Epithelial cell of alveolus of lung (primary cell): ENCODE results near the gene TMEM208. TPM values are rescaled to one million over a fixed set of nuclear protein-coding genes. Genes with fewer than 3 reads are reported as not detected.

ENCODE experiments used
- total RNA-seq: library from RNA; depleted of rRNA; stranded (reverse); fragments of >200 nt; gene quantifications from 2 replicates; pipeline ENCODE4 v1.2.1, GENCODE V29; 2015

TMEM208 gene
- total RNA-seq: 32.1 and 38.2 TPM in 2 replicates

DNA sequence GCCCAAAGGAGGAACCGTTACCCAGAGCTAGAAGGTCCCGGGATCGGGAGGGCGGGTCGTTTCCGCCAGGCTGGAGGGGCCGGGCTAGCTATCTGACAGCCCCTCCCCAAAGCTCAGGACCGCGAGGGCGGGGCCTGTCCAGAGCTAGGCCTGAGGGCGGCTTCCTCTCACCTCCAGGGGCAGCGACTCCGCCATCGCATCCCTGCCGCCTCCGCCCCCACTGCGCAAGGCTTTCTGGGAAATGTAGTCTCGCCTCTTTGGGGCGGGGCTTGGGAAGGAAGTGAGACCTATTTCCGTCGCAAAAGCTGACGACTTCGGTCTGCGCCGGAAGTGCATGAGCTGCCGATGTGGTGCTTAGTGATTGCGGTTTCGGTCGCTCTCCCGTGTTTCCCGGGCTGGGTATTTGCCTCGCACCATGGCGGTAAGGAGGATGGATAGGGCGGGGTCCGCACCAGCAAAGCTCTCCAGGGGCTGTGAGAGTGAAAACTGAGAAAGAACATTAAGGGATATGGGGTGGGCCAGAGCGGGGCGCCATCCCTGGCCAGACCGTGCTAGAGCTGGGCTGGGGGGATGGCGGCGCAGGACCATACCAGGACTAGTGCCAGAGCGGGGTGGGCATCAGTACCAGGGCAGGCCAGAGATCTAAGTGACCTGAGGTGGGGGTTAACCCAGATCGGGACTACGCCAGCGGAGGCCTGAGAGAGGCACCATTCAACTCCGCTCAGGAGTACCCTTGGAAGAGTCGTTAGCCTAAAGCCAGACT lies at the start of gene TMEM208:
TSS of gene TMEM208 (plus strand) at position 327 of the 763 bp plus-strand sequence. CDS start at position 416, 89 bp downstream.

DNA sequence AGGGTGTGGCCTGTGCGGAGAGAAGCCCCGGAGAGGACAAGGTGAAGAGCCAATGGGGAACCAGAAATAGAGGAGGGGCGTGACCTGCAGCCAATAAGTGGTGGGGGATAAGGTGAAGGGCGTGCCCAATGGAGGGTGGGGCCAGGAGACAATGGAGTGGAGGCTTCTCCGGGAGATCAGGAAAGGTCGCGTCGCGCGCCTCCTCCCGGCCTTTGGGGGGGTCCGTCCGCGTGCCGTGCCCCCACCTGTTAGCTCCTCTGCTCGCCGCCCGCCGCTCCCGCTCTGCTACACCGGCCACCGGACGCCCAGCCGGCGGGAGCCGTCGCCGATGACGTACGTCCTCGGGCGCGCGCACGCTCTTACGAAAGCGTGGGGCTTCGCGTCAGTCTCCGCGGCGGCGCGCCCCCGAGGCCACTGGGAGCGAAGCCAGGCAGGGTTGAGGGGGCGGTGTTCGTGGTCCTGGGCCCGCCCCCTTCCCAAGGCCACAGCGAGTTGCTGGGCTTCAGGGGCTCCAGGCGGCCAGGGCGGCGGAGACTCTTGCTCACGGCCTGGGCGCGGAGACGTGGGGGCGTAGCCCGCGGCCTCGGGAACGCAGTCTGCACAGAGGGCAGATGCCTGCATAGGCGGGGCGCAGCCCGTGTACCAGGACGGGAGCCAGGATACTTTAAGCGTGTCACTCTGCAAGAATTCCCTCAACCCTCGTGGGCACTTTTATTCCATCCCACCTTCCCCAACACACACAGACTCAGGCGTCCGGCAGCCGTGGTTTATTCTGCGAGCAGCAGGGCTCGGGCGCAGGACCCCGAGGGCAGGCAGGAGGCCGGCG lies 43.1 kb upstream of the TMEM208 start, which contains the start of gene MATCAP1:
TSS of gene MATCAP1 (minus strand) at position 337 of the 826 bp plus-strand sequence. CDS start 3,353 bp downstream, outside the sequence.

DNA sequence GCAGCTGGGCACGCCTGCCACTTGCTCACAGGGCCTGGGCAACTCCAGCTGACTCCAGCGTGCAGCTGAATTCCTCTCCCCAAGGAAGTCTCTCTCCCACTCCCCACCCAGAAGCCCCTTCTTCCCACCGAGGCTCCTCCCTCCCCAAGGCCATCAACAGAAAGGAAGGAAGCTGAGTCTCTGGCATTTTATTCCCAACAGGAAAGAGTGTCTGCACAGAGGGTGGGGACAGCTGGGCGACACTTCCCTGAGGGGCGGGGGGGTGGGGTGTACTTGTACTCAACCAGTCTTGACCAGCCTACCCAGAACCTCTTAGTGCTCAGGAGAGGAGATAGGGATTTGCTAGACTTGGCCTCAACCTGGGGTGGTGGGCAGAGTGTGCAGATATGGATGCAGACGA lies 36.9 kb upstream of the TMEM208 start, which contains the start of gene EXOC3L1:
TSS of gene EXOC3L1 (minus strand) at position 96 of the 400 bp plus-strand sequence. CDS start 460 bp downstream, outside the sequence.

GRCh38 chr16:67191995-67192681 lies 34.8 kb upstream of the TMEM208 start, which contains the start of gene E2F4:
TSS of gene E2F4 (plus strand) at chr16:67192155. CDS start at chr16:67192228, 73 bp downstream.

GRCh38 chr16:67199011-67199807 lies 27.7 kb upstream of the TMEM208 start, which contains the start of gene ELMO3:
TSS of gene ELMO3 (plus strand) at chr16:67199131. CDS start at chr16:67199327, 196 bp downstream.

GRCh38 chr16:67247192-67248072 lies 20.5 kb downstream of the TMEM208 start, which contains the start of gene FHOD1:
TSS of gene FHOD1 (minus strand) at chr16:67247481. CDS start at chr16:67247410, 71 bp downstream.

GRCh38 chr16:67248401-67249177 lies 21.7 kb downstream of the TMEM208 start, which contains the start of gene SLC9A5:
TSS of gene SLC9A5 (plus strand) at chr16:67248979. CDS start at chr16:67249015, 36 bp downstream.

Other genes with a start within 250 kb of the TMEM208 start
- gene CES4A, start 238.5 kb upstream of the TMEM208 start, total RNA-seq: 0.65 and 2.4 TPM in 2 replicates
- gene CBFB, start 198.0 kb upstream of the TMEM208 start, total RNA-seq: 39.8 and 48.2 TPM in 2 replicates
- 11.9 and 16.8 TPM in 2 replicates for gene PHAF1, start 117.2 kb upstream of the TMEM208 start, total RNA-seq
- gene B3GNT9, start 76.1 kb upstream of the TMEM208 start, total RNA-seq: 31.9 and 75.3 TPM in 2 replicates
- gene TRADD, start 67.2 kb upstream of the TMEM208 start, total RNA-seq: 26.1 and 32.8 TPM in 2 replicates
- gene FBXL8, start 67.2 kb upstream of the TMEM208 start, total RNA-seq: 7.8 and 24.1 TPM in 2 replicates
- 0.13 and 3.5 TPM in 2 replicates for gene HSF4, start 62.4 kb upstream of the TMEM208 start, total RNA-seq
- 25.3 and 35.7 TPM in 2 replicates for gene NOL3, start 56.6 kb upstream of the TMEM208 start, total RNA-seq
- 8.4 and 38.3 TPM in 2 replicates for gene MATCAP1, start 43.2 kb upstream of the TMEM208 start, total RNA-seq
- 0.39 and 0.96 TPM in 2 replicates for gene EXOC3L1, start 37.0 kb upstream of the TMEM208 start, total RNA-seq
- gene E2F4, start 35.0 kb upstream of the TMEM208 start, total RNA-seq: 75.3 and 80.8 TPM in 2 replicates
- gene ELMO3, start 28.0 kb upstream of the TMEM208 start, total RNA-seq: 1.4 and 2.3 TPM in 2 replicates
- 27.3 and 30.1 TPM in 2 replicates for gene FHOD1, start 20.4 kb downstream of the TMEM208 start, total RNA-seq
- gene SLC9A5, start 21.8 kb downstream of the TMEM208 start, total RNA-seq: 0.65 and 3.0 TPM in 2 replicates
- gene PLEKHG4, start 52.4 kb downstream of the TMEM208 start, total RNA-seq: 14.4 and 23.2 TPM in 2 replicates
- gene KCTD19, start 99.6 kb downstream of the TMEM208 start, total RNA-seq: 0.24 TPM in 1 of 2 replicates, not detected in the other
- 0.13 TPM in 1 of 2 replicates, not detected in the other for gene LRRC36, start 99.7 kb downstream of the TMEM208 start, total RNA-seq
- 0.91 and 4.2 TPM in 2 replicates for gene TPPP3, start 166.4 kb downstream of the TMEM208 start, total RNA-seq
- 3.5 and 9.7 TPM in 2 replicates for gene ZDHHC1, start 189.3 kb downstream of the TMEM208 start, total RNA-seq
- 2.7 TPM in 1 of 2 replicates, not detected in the other for gene HSD11B2, start 204.0 kb downstream of the TMEM208 start, total RNA-seq